Smooth muscle cell (in vitro differentiated cells): ENCODE measurements around the gene SREBF2. TPM values are rescaled to one million over a fixed set of nuclear protein-coding genes. Genes with fewer than 3 reads are reported as not detected.
A peak's percentile ranks its signal among the peaks of the same experiment; 100 is the strongest.

Experiments
- DNase-seq: peaks from one replicate; lab custom pipeline; 2025; ENCODE audit not compliant: unreplicated experiment; lab: John Stamatoyannopoulos, UW
- H2AFZ ChIP-seq: fragments of 200-600 bp; sonication (generic); 2 replicates; pipeline ENCODE4 v1.6.0; 2016; ENCODE audit warnings: antibody characterized with exemption, low read depth, mild to moderate bottlenecking
- H3F3A ChIP-seq: fragments of 200-600 bp; sonication (generic); 2 replicates; pipeline ENCODE4 v1.6.0; 2017; ENCODE audit warnings: antibody characterized with exemption, low read depth
- H3K27ac ChIP-seq: fragments of 200-600 bp; sonication (generic); 2 replicates; pipeline ENCODE4 v1.5.1; 2016; ENCODE audit warnings: low read depth, mild to moderate bottlenecking
- H3K27me3 ChIP-seq: fragments of 200-600 bp; sonication (generic); 2 replicates; pipeline ENCODE4 v1.6.1; 2016; ENCODE audit warnings: low read depth, mild to moderate bottlenecking
- H3K36me3 ChIP-seq: fragments of 200-600 bp; sonication (generic); 2 replicates; pipeline ENCODE4 v1.5.1; 2016; ENCODE audit warnings: low read depth
- H3K4me1 ChIP-seq: fragments of 200-600 bp; sonication (generic); 2 replicates; pipeline ENCODE4 v1.5.1; 2016; ENCODE audit warnings: low read depth
- H3K4me2 ChIP-seq: fragments of 200-600 bp; sonication (generic); 2 replicates; pipeline ENCODE4 v1.6.0; 2016; ENCODE audit warnings: mild to moderate bottlenecking
- H3K4me3 ChIP-seq: fragments of 200-600 bp; sonication (generic); 2 replicates; pipeline ENCODE4 v1.5.1; 2016; ENCODE audit warnings: mild to moderate bottlenecking
- H3K79me2 ChIP-seq: fragments of 200-600 bp; sonication (generic); 2 replicates; pipeline ENCODE4 v1.6.0; 2016; ENCODE audit warnings: low read depth, mild to moderate bottlenecking
- H3K9ac ChIP-seq: fragments of 200-600 bp; sonication (generic); 2 replicates; pipeline ENCODE4 v1.6.0; 2016; ENCODE audit warnings: low read depth
- H3K9me3 ChIP-seq: fragments of 200-600 bp; sonication (generic); replicated peaks from 2 replicates; pipeline ENCODE4 v1.5.1; 2016; ENCODE audit warnings: low read depth
- H4K20me1 ChIP-seq: fragments of 200-600 bp; sonication (generic); 2 replicates; pipeline ENCODE4 v1.6.0; 2016; ENCODE audit warnings: low read depth
- CTCF ChIP-seq: fragments of 200-600 bp; sonication (generic); IDR thresholded peaks from 2 replicates; pipeline ENCODE4 v1.5.1; 2017; ENCODE audit warnings: borderline replicate concordance, mild to moderate bottlenecking, antibody characterized with exemption; ENCODE audit not compliant: insufficient read depth, poor library complexity, severe bottlenecking
- WGBS: methylation state at CpG from one replicate; pipeline ENCODE4 v1.1.7; 2016; ENCODE audit warnings: low lambda C conversion rate; 5-methylcytosine and 5-hydroxymethylcytosine counted together
- polyA plus RNA-seq: library from polyadenylated mRNA; unstranded; fragments of >200 nt; fragmentation: Nextera tagmentation; extraction: Ambion mirVana; gene quantifications from 2 replicates; pipeline ENCODE4 v1.2.1, GENCODE V29; 2016
- total RNA-seq: library from RNA; depleted of rRNA; stranded (reverse); fragments of >200 nt; gene quantifications from 2 replicates; pipeline ENCODE4 v1.2.3, GENCODE V29; 2014

The SREBF2 gene
- total and polyA plus RNA-seq, 2 experiments from 2014 or later, result 62.9 to 78.2 TPM

- Histone ChIP-seq H3K4me1 (peaks cover 28% of the 10 kb centered on the region), H3K4me2 (peak overlapping the region; percentile 11), H2AFZ (no peak overlapping the region), H3K36me3 (no peaks in the 10 kb centered on the region), H3K9me3 (no peaks in the 10 kb centered on the region), H3K27me3 (no peaks in the 10 kb centered on the region), H4K20me1 (peaks cover 100% of the 10 kb centered on the region), H3K9ac (no peak overlapping the region), H3K79me2 (peaks cover 100% of the 10 kb centered on the region), H3K27ac (peak overlapping the region; percentile 38), H3K4me3 (no peak overlapping the region), H3F3A (peaks cover 15% of the 10 kb centered on the region)
- WGBS, result 35% methylated on average over 4 of the region's 4 CpGs
- no peak for DNase-seq
- TF ChIP-seq CTCF, result no peak
Measured at GRCh38 chr22:41845380-41846267, 12.7 kb downstream of the SREBF2 start.

- H3K27ac ChIP-seq, result peak overlapping the region; percentile 9
Measured at GRCh38 chr22:41846268-41846987, 13.5 kb downstream of the SREBF2 start.

GRCh38 chr22:41847300-41847699 is 14.4 kb downstream of the SREBF2 start:
- Histone ChIP-seq H3K4me2 (no peak overlapping the region), H3K4me1 (peaks cover 28% of the 10 kb centered on the region), H2AFZ (no peak overlapping the region), H3F3A (peaks cover 12% of the 10 kb centered on the region), H3K79me2 (peaks cover 100% of the 10 kb centered on the region), H3K9me3 (no peaks in the 10 kb centered on the region), H3K9ac (no peak overlapping the region), H3K36me3 (no peaks in the 10 kb centered on the region), H3K27ac (no peak overlapping the region), H3K27me3 (no peaks in the 10 kb centered on the region), H3K4me3 (no peak overlapping the region), H4K20me1 (peaks cover 100% of the 10 kb centered on the region)
- 75% methylated on average over 2 of the region's 2 CpGs for WGBS
- DNase-seq, result no peak
- no peak for TF ChIP-seq CTCF

More at GRCh38 chr22:41846268-41846987, 13.5 kb downstream of the SREBF2 start:
- Histone ChIP-seq H3K4me2 (peak overlapping the region; percentile 49), H3K27me3 (no peaks in the 10 kb centered on the region), H3F3A (peaks cover 12% of the 10 kb centered on the region), H3K79me2 (peaks cover 100% of the 10 kb centered on the region), H3K4me1 (peaks cover 28% of the 10 kb centered on the region), H3K9me3 (no peaks in the 10 kb centered on the region), H4K20me1 (peaks cover 100% of the 10 kb centered on the region), H3K4me3 (no peak overlapping the region), H3K36me3 (no peaks in the 10 kb centered on the region), H2AFZ (no peak overlapping the region), H3K9ac (no peak overlapping the region)
- WGBS, result 74% methylated on average over 10 of the region's 10 CpGs
- DNase-seq, result no peak
- TF ChIP-seq CTCF, result no peak
